ENCODE results near the gene CFAP92.
A peak's percentile ranks its signal among the peaks of the same experiment; 100 is the strongest.

Gene CFAP92

DNA sequence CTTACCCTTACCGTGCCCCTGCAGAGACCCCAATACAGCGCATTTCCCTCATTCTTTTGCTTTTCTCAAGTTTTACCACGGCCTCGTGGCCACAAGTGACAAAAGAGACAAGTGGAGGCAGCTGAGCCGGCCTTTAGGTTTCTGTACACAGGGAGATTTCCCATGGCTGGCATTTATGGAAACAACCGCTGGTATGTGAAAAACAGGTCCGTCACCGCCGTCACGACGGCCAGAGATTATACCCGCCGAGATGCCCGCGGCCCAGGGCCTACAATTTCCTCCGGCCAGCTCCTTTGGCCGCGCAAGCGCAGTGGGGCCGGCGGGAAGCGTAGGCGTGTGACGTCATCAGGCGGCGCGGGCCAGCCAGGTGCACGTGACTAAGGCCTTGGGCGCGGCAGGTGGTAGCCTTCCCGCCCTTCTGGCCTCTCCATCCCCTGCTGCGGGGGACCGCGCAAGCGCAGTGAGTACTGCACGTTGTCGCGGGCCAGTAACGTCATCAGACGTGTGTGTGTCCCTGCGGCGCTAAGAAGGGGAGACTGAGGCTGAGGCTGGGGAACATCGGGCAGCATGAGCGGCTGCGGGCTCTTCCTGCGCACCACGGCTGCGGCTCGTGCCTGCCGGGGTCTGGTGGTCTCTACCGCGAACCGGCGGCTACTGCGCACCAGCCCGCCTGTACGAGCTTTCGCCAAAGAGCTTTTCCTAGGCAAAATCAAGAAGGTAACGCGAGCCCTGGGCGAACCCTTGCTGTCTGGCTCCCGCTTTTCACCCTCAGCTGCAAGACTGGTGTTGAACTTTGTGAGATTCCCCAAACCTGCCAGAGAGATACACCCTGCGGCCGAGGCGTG is 114.5 kb downstream of the CFAP92 start, which contains the start of gene ACAD9 (continued):
- no peak for TF ChIP-seq ZNF785 (tag by site-specific recombination; IDR thresholded peaks at IDR 0.05)
- TF ChIP-seq, protein P1, sequence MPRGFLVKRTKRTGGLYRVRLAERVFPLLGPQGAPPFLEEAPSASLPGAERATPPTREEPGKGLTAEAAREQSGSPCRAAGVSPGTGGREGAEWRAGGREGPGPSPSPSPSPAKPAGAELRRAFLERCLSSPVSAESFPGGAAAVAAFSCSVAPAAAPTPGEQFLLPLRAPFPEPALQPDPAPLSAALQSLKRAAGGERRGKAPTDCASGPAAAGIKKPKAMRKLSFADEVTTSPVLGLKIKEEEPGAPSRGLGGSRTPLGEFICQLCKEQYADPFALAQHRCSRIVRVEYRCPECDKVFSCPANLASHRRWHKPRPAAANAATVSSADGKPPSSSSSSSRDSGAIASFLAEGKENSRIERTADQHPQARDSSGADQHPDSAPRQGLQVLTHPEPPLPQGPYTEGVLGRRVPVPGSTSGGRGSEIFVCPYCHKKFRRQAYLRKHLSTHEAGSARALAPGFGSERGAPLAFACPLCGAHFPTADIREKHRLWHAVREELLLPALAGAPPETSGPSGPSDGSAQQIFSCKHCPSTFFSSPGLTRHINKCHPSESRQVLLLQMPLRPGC (tag by site-specific recombination; IDR thresholded peaks at IDR 0.05), result peak; percentile 77; the same call in 1 of the 2 replicates
- no peak for TF ChIP-seq ZNF274 (IDR thresholded peaks at IDR 0.05; ENCODE audit: low read length)
- TF ChIP-seq ZNF274 (tag by site-specific recombination; IDR thresholded peaks at IDR 0.05; ENCODE audit: borderline replicate concordance), result no peak
- no peak for TF ChIP-seq ZNF473 (tag by site-specific recombination; IDR thresholded peaks at IDR 0.05)
- TF ChIP-seq ZNF529 (tag by site-specific recombination; IDR thresholded peaks at IDR 0.05; ENCODE audit: insufficient replicate concordance), result no peak
- TF ChIP-seq MYNN (tag by site-specific recombination; IDR thresholded peaks at IDR 0.05; ENCODE audit: borderline replicate concordance), result no peak
- TF ChIP-seq ZNF239 (tag by site-specific recombination; IDR thresholded peaks at IDR 0.05), result no peak
- TF ChIP-seq ZNF416 (tag by site-specific recombination; IDR thresholded peaks at IDR 0.05), result no peak
- TF ChIP-seq ZNF843 (tag by site-specific recombination; IDR thresholded peaks at IDR 0.05), result peak; percentile 22; the same call in 1 of the 2 replicates
- peak; percentile 94 for TF ChIP-seq ZXDB (tag by site-specific recombination; IDR thresholded peaks at IDR 0.05)
- TF ChIP-seq, protein P2, sequence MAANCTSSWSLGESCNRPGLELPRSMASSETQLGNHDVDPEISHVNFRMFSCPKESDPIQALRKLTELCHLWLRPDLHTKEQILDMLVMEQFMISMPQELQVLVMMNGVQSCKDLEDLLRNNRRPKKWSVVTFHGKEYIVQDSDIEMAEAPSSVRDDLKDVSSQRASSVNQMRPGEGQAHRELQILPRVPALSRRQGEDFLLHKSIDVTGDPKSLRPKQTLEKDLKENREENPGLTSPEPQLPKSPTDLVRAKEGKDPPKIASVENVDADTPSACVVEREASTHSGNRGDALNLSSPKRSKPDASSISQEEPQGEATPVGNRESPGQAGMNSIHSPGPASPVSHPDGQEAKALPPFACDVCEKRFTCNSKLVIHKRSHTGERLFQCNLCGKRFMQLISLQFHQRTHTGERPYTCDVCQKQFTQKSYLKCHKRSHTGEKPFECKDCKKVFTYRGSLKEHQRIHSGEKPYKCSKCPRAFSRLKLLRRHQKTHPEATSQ (tag by site-specific recombination; IDR thresholded peaks at IDR 0.05), result no peak
- 0 out of 2 replicates have a peak, but pooled peaks have one; percentile 74 for TF ChIP-seq ZNF501 (tag by site-specific recombination; IDR thresholded peaks at IDR 0.05)
- TF ChIP-seq RBAK (tag by site-specific recombination; IDR thresholded peaks at IDR 0.05), result no peak
- no peak for TF ChIP-seq ZNF132 (tag by site-specific recombination; IDR thresholded peaks at IDR 0.05; ENCODE audit: borderline replicate concordance)
- TF ChIP-seq ZNF211 (tag by site-specific recombination; IDR thresholded peaks at IDR 0.05; ENCODE audit: low read depth), result no peak
- TF ChIP-seq OVOL3 (tag by site-specific recombination; IDR thresholded peaks at IDR 0.05), result no peak
- TF ChIP-seq ZNF596 (tag by site-specific recombination; IDR thresholded peaks at IDR 0.05), result no peak
- TF ChIP-seq ZNF426 (tag by site-specific recombination; IDR thresholded peaks at IDR 0.05), result no peak
- no peak for TF ChIP-seq ZFP3 (tag by site-specific recombination; IDR thresholded peaks at IDR 0.05; ENCODE audit: low read depth)
- TF ChIP-seq, protein P3, sequence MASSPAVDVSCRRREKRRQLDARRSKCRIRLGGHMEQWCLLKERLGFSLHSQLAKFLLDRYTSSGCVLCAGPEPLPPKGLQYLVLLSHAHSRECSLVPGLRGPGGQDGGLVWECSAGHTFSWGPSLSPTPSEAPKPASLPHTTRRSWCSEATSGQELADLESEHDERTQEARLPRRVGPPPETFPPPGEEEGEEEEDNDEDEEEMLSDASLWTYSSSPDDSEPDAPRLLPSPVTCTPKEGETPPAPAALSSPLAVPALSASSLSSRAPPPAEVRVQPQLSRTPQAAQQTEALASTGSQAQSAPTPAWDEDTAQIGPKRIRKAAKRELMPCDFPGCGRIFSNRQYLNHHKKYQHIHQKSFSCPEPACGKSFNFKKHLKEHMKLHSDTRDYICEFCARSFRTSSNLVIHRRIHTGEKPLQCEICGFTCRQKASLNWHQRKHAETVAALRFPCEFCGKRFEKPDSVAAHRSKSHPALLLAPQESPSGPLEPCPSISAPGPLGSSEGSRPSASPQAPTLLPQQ (tag by site-specific recombination; IDR thresholded peaks at IDR 0.05), result 0 out of 2 replicates have a peak, but pooled peaks have one; percentile 46
- no peak for TF ChIP-seq ZNF24 (tag by site-specific recombination; IDR thresholded peaks at IDR 0.05)
- peak; percentile 97 for TF ChIP-seq ZBTB48 (tag by site-specific recombination; IDR thresholded peaks at IDR 0.05)
- peak; percentile 82 for TF ChIP-seq KLF1 (tag by site-specific recombination; IDR thresholded peaks at IDR 0.05)
- TF ChIP-seq, protein P4, sequence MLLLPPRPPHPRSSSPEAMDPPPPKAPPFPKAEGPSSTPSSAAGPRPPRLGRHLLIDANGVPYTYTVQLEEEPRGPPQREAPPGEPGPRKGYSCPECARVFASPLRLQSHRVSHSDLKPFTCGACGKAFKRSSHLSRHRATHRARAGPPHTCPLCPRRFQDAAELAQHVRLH (tag by site-specific recombination; IDR thresholded peaks at IDR 0.05), result 0 out of 2 replicates have a peak, but pooled peaks have one; percentile 27
- TF ChIP-seq, protein P5, sequence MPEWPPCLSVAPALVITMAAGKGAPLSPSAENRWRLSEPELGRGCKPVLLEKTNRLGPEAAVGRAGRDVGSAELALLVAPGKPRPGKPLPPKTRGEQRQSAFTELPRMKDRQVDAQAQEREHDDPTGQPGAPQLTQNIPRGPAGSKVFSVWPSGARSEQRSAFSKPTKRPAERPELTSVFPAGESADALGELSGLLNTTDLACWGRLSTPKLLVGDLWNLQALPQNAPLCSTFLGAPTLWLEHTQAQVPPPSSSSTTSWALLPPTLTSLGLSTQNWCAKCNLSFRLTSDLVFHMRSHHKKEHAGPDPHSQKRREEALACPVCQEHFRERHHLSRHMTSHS (tag by site-specific recombination; IDR thresholded peaks at IDR 0.05), result no peak
- TF ChIP-seq ZSCAN16 (tag by site-specific recombination; IDR thresholded peaks at IDR 0.05), result no peak
- TF ChIP-seq, protein P6, sequence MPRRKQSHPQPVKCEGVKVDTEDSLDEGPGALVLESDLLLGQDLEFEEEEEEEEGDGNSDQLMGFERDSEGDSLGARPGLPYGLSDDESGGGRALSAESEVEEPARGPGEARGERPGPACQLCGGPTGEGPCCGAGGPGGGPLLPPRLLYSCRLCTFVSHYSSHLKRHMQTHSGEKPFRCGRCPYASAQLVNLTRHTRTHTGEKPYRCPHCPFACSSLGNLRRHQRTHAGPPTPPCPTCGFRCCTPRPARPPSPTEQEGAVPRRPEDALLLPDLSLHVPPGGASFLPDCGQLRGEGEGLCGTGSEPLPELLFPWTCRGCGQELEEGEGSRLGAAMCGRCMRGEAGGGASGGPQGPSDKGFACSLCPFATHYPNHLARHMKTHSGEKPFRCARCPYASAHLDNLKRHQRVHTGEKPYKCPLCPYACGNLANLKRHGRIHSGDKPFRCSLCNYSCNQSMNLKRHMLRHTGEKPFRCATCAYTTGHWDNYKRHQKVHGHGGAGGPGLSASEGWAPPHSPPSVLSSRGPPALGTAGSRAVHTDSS (tag by site-specific recombination; IDR thresholded peaks at IDR 0.05), result no peak
- TF ChIP-seq GLI2 (tag by site-specific recombination; IDR thresholded peaks at IDR 0.05; ENCODE audit: borderline replicate concordance, low read depth), result no peak
- peak; percentile 80 for TF ChIP-seq ZNF660 (tag by site-specific recombination; IDR thresholded peaks at IDR 0.05)
- peak; percentile 90 for TF ChIP-seq ZNF10 (tag by site-specific recombination; IDR thresholded peaks at IDR 0.05)
- TF ChIP-seq KLF9 (tag by site-specific recombination; IDR thresholded peaks at IDR 0.05; ENCODE audit: low read depth), result peak; percentile 62
- peak; percentile 48; the same call in 1 of the 2 replicates for TF ChIP-seq KLF10 (tag by site-specific recombination; IDR thresholded peaks at IDR 0.05)
- no peak for TF ChIP-seq ZNF169 (tag by site-specific recombination; IDR thresholded peaks at IDR 0.05)
